HEK293 (cell line): ENCODE results near the gene COX5A.
A peak's percentile ranks its signal among the peaks of the same experiment; 100 is the strongest.

Source experiments
- CTCF ChIA-PET: fragments of 350-600 bp; formaldehyde crosslinking; extraction: SDS; loops from one replicate; lab custom pipeline; 2021; ENCODE audit warnings: antibody characterized with exemption; lab: Yijun Ruan, JAX
- POLR2A ChIA-PET: fragments of 300-600 bp; formaldehyde crosslinking; extraction: SDS; loops from one replicate; lab custom pipeline; 2020; ENCODE audit warnings: antibody characterized with exemption, inconsistent platforms; lab: Yijun Ruan, JAX
- H3K27ac ChIP-seq: fragments of 200-500 bp; sonication (Bioruptor generic); 2 replicates; pipeline ENCODE4 v1.5.1; 2014; ENCODE audit warnings: low read depth, low read length, control low read depth, inconsistent platforms; ENCODE audit errors: extremely low read depth
- H3K36me3 ChIP-seq, 2 experiments: fragments of 200-500 bp in 1 of 2; sonication (Bioruptor generic) in 1 of 2; 1 replicate in 1 of 2; 2 replicates in 1 of 2; pipeline ENCODE4 v1.5.1; 2014 to 2017; ENCODE audit warnings: inconsistent platforms in 2 of 2, low read length in 2 of 2; ENCODE audit not compliant: control insufficient read depth in 2 of 2, insufficient read depth in 1 of 2
- H3K4me1 ChIP-seq: fragments of 200-500 bp; sonication (Bioruptor generic); 2 replicates; pipeline ENCODE4 v1.5.1; 2014; ENCODE audit warnings: mild to moderate bottlenecking, low read length, inconsistent platforms; ENCODE audit not compliant: control insufficient read depth, insufficient read depth
- H3K4me3 ChIP-seq: 2 replicates; pipeline ENCODE4 v1.5.1; 2011; ENCODE audit warnings: low read depth, mild to moderate bottlenecking, control low read depth, low read length, moderate library complexity
- H3K9me3 ChIP-seq: fragments of 200-500 bp; sonication (Bioruptor generic); 2 replicates; pipeline ENCODE4 v1.5.1; 2014; ENCODE audit warnings: low read depth, low read length, inconsistent platforms; ENCODE audit not compliant: control insufficient read depth, insufficient read depth
- EGR2 ChIP-seq: fragments of 450-650 bp; formaldehyde crosslinking; IDR thresholded peaks from 2 replicates; pipeline ENCODE4 v1.5.1; 2016; ENCODE audit warnings: low read depth, missing biosample characterization, missing genetic modification characterization
- KLF1 ChIP-seq: fragments of 450-650 bp; formaldehyde crosslinking; IDR thresholded peaks from 2 replicates; pipeline ENCODE4 v1.5.1; 2016; ENCODE audit warnings: missing biosample characterization, missing genetic modification characterization
- KLF8 ChIP-seq: fragments of 450-650 bp; formaldehyde crosslinking; IDR thresholded peaks from 2 replicates; pipeline ENCODE4 v1.5.1; 2016; ENCODE audit warnings: missing biosample characterization, missing genetic modification characterization
- KLF9 ChIP-seq: fragments of 450-650 bp; formaldehyde crosslinking; IDR thresholded peaks from 2 replicates; pipeline ENCODE4 v1.5.1; 2016; ENCODE audit warnings: missing biosample characterization, missing genetic modification characterization, low read depth
- MEIS1 ChIP-seq: sonication (generic); formaldehyde crosslinking; IDR thresholded peaks from 2 replicates; pipeline ENCODE4 v1.8.1; 2022; ENCODE audit warnings: missing genetic modification reagents, mild to moderate bottlenecking, borderline replicate concordance
- RBAK ChIP-seq: fragments of 450-650 bp; formaldehyde crosslinking; IDR thresholded peaks from 2 replicates; pipeline ENCODE4 v1.5.1; 2016; ENCODE audit warnings: missing biosample characterization, missing genetic modification characterization
- SETDB1 ChIP-seq: IDR thresholded peaks from one replicate; pipeline ENCODE4 v1.6.1; 2017; ENCODE audit warnings: mild to moderate bottlenecking, low read length, moderate library complexity, mixed read lengths; ENCODE audit not compliant: insufficient read length
- SP7 ChIP-seq: fragments of 450-650 bp; formaldehyde crosslinking; IDR thresholded peaks from 2 replicates; pipeline ENCODE4 v1.5.1; 2016; ENCODE audit warnings: missing biosample characterization, missing genetic modification characterization
- YY1 ChIP-seq: fragments of 450-650 bp; formaldehyde crosslinking; IDR thresholded peaks from 2 replicates; pipeline ENCODE4 v1.5.1; 2018; ENCODE audit warnings: missing biosample characterization, missing genetic modification characterization
- ZBTB1 ChIP-seq: fragments of 450-650 bp; formaldehyde crosslinking; IDR thresholded peaks from 2 replicates; pipeline ENCODE4 v1.5.1; 2016; ENCODE audit warnings: missing biosample characterization, missing genetic modification characterization
- ZBTB8A ChIP-seq: fragments of 450-650 bp; formaldehyde crosslinking; IDR thresholded peaks from 2 replicates; pipeline ENCODE4 v1.5.1; 2016; ENCODE audit warnings: missing biosample characterization, missing genetic modification characterization
- ZNF10 ChIP-seq: fragments of 450-650 bp; formaldehyde crosslinking; IDR thresholded peaks from 2 replicates; pipeline ENCODE4 v1.5.1; 2017; ENCODE audit warnings: missing biosample characterization, missing genetic modification characterization
- ZNF133 ChIP-seq: fragments of 450-650 bp; formaldehyde crosslinking; IDR thresholded peaks from 2 replicates; pipeline ENCODE4 v1.5.1; 2016; ENCODE audit warnings: missing biosample characterization, missing genetic modification characterization
- ZNF2 ChIP-seq: fragments of 450-650 bp; formaldehyde crosslinking; IDR thresholded peaks from 2 replicates; pipeline ENCODE4 v1.5.1; 2016; ENCODE audit warnings: missing biosample characterization, missing genetic modification characterization
- ZNF223 ChIP-seq: fragments of 450-650 bp; formaldehyde crosslinking; IDR thresholded peaks from 2 replicates; pipeline ENCODE4 v1.5.1; 2016; ENCODE audit warnings: missing biosample characterization, missing genetic modification characterization
- ZNF292 ChIP-seq: fragments of 450-650 bp; formaldehyde crosslinking; IDR thresholded peaks from 2 replicates; pipeline ENCODE4 v1.5.1; 2016; ENCODE audit warnings: low read depth, missing biosample characterization, missing genetic modification characterization, borderline replicate concordance
- ZNF302 ChIP-seq: fragments of 450-650 bp; formaldehyde crosslinking; IDR thresholded peaks from 2 replicates; pipeline ENCODE4 v1.5.1; 2016; ENCODE audit warnings: missing biosample characterization, missing genetic modification characterization, low read depth
- ZNF366 ChIP-seq: fragments of 450-650 bp; formaldehyde crosslinking; conservative IDR thresholded peaks from 2 replicates; pipeline ENCODE4 v1.5.1; 2016; ENCODE audit warnings: missing biosample characterization, missing genetic modification characterization
- ZNF514 ChIP-seq: fragments of 450-650 bp; formaldehyde crosslinking; IDR thresholded peaks from 2 replicates; pipeline ENCODE4 v1.5.1; 2016; ENCODE audit warnings: missing biosample characterization, missing genetic modification characterization
- ZNF529 ChIP-seq: fragments of 450-650 bp; formaldehyde crosslinking; IDR thresholded peaks from 2 replicates; pipeline ENCODE4 v1.5.1; 2017; ENCODE audit warnings: missing genetic modification characterization, missing biosample characterization; ENCODE audit not compliant: insufficient replicate concordance
- ZNF658 ChIP-seq: fragments of 450-650 bp; formaldehyde crosslinking; IDR thresholded peaks from 2 replicates; pipeline ENCODE4; 2016; ENCODE audit warnings: missing biosample characterization, missing genetic modification characterization
- TF ChIP-seq, protein P1 (sequence below): fragments of 450-650 bp; formaldehyde crosslinking; IDR thresholded peaks from 2 replicates; pipeline ENCODE4 v1.5.1; 2016; ENCODE audit warnings: missing biosample characterization, missing genetic modification characterization
- TF ChIP-seq, protein P2 (sequence below): fragments of 450-650 bp; formaldehyde crosslinking; IDR thresholded peaks from 2 replicates; pipeline ENCODE4 v1.5.1; 2017; ENCODE audit warnings: missing biosample characterization, mild to moderate bottlenecking, missing genetic modification characterization, moderate library complexity
- TF ChIP-seq, protein P3 (sequence below): fragments of 450-650 bp; formaldehyde crosslinking; IDR thresholded peaks from 2 replicates; pipeline ENCODE4 v1.5.1; 2016; ENCODE audit warnings: missing biosample characterization, missing genetic modification characterization, low read depth

Gene COX5A

DNA sequence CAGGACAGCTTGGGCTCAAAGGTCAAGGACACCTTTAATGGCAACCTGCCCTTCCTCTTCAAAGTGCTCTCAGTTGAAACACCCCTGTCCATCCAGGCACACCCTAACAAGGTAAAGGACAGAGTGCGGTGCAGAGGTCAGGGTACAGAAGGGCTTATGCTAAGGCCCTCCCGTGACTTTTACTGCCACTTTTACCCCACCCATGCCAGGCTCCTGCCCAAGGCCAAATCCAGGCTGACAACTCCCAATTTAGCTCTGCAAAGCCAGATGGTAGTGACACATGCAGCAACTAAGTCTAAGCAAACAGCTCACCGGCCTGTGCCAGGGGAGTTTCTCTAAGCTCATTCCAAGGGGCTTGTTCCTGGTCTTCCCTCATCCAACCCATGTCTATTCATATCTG lies 46.4 kb downstream of the COX5A start:
- CTCF ChIA-PET, result interaction anchor here (0.9 to 7.7 kb wide), 2 partner anchors 8 to 11 kb away, joined by 3 to 57 read pairs; no protein-coding TSS in a partner anchor
- H3K4me1 ChIP-seq, result peaks cover 4% of the 10 kb centered on the region; the same call in 1 of the 2 replicates
- peaks cover 21 to 41% of the 10 kb centered on the region in 2 experiments; a peak in 2 of 3 replicates for H3K36me3 ChIP-seq
- no peaks in the 10 kb centered on the region for H3K9me3 ChIP-seq
- no peak overlapping the region for H3K27ac ChIP-seq
- POLR2A ChIA-PET, result interaction anchor here (1.1 to 1.4 kb wide), 2 partner anchors 11 to 15 kb away, joined by 4 to 5 read pairs; partner anchors contain the start of gene FAM219B
- TF ChIP-seq ZNF292 (no peak), MEIS1 (CRISPR knock-in tag) (no peak), SETDB1 (no peak), ZNF133 (no peak), SP7 (tag by site-specific recombination) (no peak), ZNF223 (no peak), EGR2 (tag by site-specific recombination) (no peak), ZNF2 (tag by site-specific recombination) (no peak), ZNF658 (tag by site-specific recombination) (no peak), YY1 (tag by site-specific recombination) (no peak), KLF8 (tag by site-specific recombination) (no peak)
- TF ChIP-seq, protein P1, sequence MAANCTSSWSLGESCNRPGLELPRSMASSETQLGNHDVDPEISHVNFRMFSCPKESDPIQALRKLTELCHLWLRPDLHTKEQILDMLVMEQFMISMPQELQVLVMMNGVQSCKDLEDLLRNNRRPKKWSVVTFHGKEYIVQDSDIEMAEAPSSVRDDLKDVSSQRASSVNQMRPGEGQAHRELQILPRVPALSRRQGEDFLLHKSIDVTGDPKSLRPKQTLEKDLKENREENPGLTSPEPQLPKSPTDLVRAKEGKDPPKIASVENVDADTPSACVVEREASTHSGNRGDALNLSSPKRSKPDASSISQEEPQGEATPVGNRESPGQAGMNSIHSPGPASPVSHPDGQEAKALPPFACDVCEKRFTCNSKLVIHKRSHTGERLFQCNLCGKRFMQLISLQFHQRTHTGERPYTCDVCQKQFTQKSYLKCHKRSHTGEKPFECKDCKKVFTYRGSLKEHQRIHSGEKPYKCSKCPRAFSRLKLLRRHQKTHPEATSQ (tag by site-specific recombination), result no peak
- H3K4me3 ChIP-seq, result no peak overlapping the region

DNA sequence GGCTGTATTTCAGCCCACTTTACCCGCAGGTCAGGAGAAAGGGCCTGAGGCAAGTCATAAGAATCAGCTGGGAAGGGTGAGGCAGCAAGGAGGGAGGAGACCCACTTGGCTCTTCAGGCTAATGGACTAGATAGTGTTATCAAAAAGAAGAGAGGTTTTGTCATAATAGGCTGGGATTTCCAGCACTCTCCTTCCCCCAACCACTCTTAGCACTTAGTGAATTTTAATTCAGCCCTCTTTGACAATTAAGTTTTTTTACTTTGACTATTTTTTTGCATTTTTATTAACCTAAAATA lies 47.3 kb downstream of the COX5A start:
- peak overlapping the region; percentile 75 for H3K4me3 ChIP-seq
- POLR2A ChIA-PET, result interaction anchor here (2.8 kb wide), 1 partner anchor 16 kb away, joined by 25 read pairs; the partner anchor contains the start of gene FAM219B
- H3K27ac ChIP-seq, result peak overlapping the region; percentile 66
- no peaks in the 10 kb centered on the region for H3K9me3 ChIP-seq
- H3K36me3 ChIP-seq, result peaks cover 21 to 32% of the 10 kb centered on the region in 2 experiments; a peak in 2 of 3 replicates
- no peak for TF ChIP-seq ZNF514 (tag by site-specific recombination)
- 0 out of 2 replicates have a peak, but pooled peaks have one; percentile 20 for TF ChIP-seq ZNF366 (tag by site-specific recombination)
- TF ChIP-seq ZNF302, result no peak
- peak; percentile 57; the same call in 1 of the 2 replicates for TF ChIP-seq KLF1 (tag by site-specific recombination)
- TF ChIP-seq, protein P2, sequence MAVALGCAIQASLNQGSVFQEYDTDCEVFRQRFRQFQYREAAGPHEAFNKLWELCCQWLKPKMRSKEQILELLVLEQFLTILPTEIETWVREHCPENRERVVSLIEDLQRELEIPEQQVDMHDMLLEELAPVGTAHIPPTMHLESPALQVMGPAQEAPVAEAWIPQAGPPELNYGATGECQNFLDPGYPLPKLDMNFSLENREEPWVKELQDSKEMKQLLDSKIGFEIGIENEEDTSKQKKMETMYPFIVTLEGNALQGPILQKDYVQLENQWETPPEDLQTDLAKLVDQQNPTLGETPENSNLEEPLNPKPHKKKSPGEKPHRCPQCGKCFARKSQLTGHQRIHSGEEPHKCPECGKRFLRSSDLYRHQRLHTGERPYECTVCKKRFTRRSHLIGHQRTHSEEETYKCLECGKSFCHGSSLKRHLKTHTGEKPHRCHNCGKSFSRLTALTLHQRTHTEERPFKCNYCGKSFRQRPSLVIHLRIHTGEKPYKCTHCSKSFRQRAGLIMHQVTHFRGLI (tag by site-specific recombination), result 0 out of 2 replicates have a peak, but pooled peaks have one; percentile 4
- no peak for TF ChIP-seq RBAK
- CTCF ChIA-PET, result interaction anchor here (0.6 to 7.7 kb wide), 4 partner anchors 9 to 417 kb away, joined by 3 to 57 read pairs (median 4); partner anchors contain the start of gene RPP25
- peaks cover 4% of the 10 kb centered on the region; the same call in 1 of the 2 replicates for H3K4me1 ChIP-seq

DNA sequence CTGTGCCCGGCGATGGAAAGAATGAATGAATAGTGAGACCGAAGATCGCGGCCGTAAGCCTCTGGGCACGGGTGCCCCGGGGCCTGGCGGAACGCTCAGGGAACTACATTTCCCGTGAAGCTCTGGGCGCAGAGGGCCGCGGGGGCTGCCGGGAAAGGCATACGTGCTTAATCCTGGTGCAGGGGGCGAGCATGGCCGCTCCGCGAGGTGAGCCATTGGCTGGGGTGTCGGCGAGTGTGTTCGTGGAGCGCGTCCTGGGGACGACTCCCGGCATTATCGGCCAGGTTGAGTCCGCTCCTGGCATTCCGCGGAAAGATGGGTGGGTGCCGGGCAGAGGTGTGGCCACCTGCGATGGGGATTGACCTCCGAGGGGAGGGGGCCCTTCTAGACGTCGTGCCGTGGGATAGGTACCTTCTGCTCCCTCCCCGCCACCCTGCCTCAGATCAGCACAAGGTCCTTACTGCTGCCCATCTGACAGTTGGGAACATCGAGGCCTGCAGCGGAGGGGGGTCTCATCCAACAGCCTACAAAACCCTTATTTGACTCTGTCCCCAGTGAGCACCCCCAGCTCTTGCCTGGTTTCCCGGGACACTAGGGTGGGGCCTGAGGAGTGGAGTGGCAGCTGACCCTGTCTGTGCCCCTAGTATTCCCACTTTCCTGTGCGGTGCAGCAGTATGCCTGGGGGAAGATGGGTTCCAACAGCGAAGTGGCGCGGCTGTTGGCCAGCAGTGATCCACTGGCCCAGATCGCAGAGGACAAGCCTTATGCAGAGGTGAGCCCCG lies 47.8 kb downstream of the COX5A start, which contains the start of gene MPI:
Gene MPI (plus strand): TSS at position 160 of the 782 bp plus-strand sequence. CDS start 32 bp downstream, at position 192.
- Histone ChIP-seq H3K27ac (peak within 1 kb of the TSS; percentile 66), H3K36me3 (peaks cover 18 to 29% of the 10 kb centered on the region in 2 experiments; a peak in 2 of 3 replicates), H3K4me1 (peaks cover 4% of the 10 kb centered on the region; the same call in 1 of the 2 replicates), H3K9me3 (no peaks in the 10 kb centered on the region), H3K4me3 (peak within 1 kb of the TSS; percentile 75)
- POLR2A ChIA-PET, result interaction anchor here (1.0 to 2.8 kb wide), 10 partner anchors 12 to 133 kb away, joined by 3 to 25 read pairs (median 4); partner anchors contain the start of genes COX5A, CSK, FAM219B and PPCDC
- CTCF ChIA-PET, result interaction anchor here (0.6 to 7.7 kb wide), 6 partner anchors 9 to 418 kb away, joined by 3 to 57 read pairs (median 4); partner anchors contain the start of gene RPP25
- TF ChIP-seq KLF9 (tag by site-specific recombination), result peak; percentile 62; the same call in 1 of the 2 replicates
- no peak for TF ChIP-seq ZNF529 (tag by site-specific recombination)
- TF ChIP-seq, protein P3, sequence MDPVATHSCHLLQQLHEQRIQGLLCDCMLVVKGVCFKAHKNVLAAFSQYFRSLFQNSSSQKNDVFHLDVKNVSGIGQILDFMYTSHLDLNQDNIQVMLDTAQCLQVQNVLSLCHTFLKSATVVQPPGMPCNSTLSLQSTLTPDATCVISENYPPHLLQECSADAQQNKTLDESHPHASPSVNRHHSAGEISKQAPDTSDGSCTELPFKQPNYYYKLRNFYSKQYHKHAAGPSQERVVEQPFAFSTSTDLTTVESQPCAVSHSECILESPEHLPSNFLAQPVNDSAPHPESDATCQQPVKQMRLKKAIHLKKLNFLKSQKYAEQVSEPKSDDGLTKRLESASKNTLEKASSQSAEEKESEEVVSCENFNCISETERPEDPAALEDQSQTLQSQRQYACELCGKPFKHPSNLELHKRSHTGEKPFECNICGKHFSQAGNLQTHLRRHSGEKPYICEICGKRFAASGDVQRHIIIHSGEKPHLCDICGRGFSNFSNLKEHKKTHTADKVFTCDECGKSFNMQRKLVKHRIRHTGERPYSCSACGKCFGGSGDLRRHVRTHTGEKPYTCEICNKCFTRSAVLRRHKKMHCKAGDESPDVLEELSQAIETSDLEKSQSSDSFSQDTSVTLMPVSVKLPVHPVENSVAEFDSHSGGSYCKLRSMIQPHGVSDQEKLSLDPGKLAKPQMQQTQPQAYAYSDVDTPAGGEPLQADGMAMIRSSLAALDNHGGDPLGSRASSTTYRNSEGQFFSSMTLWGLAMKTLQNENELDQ (tag by site-specific recombination), result no peak
- TF ChIP-seq ZBTB8A (tag by site-specific recombination), result peak; percentile 71; the same call in 1 of the 2 replicates
- no peak for TF ChIP-seq ZBTB1 (tag by site-specific recombination)
- peak; percentile 56; the same call in 1 of the 2 replicates for TF ChIP-seq ZNF10
- no peak for TF ChIP-seq ZNF302
